Measurements from ENCODE around the gene ZNF778. TPM values are rescaled to one million over a fixed set of nuclear protein-coding genes. Genes with fewer than 3 reads are reported as not detected.

Gene ZNF778
- total RNA-seq, 1 donor from 2014 or later: 9.7 TPM

GRCh38 chr16:89283449-89283848 lies 65.9 kb downstream of the ZNF778 start:
- no peak for DNase-seq (ENCODE audit: low spot score)
- intact Hi-C loops (cut with DNase I): no loop called here

- no peak for DNase-seq (ENCODE audit: low spot score)
- intact Hi-C loops (cut with DNase I): no loop called here
Measured at GRCh38 chr16:89285381-89285780, 67.9 kb downstream of the ZNF778 start.

DNA sequence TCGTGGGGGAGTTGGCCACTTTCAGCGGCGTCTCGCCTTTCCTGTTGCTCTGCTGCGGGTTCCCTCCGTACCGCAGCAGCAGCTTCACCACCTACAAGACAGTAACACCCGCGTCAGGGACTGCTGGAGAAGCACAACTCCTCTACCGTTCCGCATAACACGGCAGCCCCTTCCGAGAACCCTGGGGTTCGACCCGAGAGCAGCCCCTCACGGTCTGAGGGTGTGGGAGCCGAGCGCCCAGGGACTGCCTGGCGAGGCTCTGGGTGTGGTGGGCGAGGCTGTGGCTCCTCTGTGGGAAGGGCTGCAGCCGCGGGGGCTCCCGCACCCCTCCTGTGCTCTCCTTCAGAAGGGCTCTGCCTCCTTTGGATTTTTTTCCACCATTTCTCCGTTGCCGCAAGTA lies 68.6 kb downstream of the ZNF778 start:
- DNase-seq (ENCODE audit: low spot score): no peak
- intact Hi-C loops (cut with DNase I): no loop called here

Other genes starting within 250 kb of the ZNF778 start
- 5.9 TPM for gene CBFA2T3, start 240.5 kb upstream of the ZNF778 start, total RNA-seq
- gene ACSF3, start 123.9 kb upstream of the ZNF778 start, total RNA-seq: 14.7 TPM
- gene CDH15, start 46.0 kb upstream of the ZNF778 start, total RNA-seq: 0.27 TPM
- not detected for gene SLC22A31, start 17.2 kb upstream of the ZNF778 start, total RNA-seq

Measured in cardiac septum (tissue), 1 donor.